22Rv1 (cell line): Measurements from ENCODE around the gene MT1F.

Experiments
- CTCF ChIP-seq: fragments of 450-650 bp; IDR thresholded peaks from 2 replicates; pipeline ENCODE4 v1.5.1; 2017; ENCODE audit warnings: mild to moderate bottlenecking
- ZFX ChIP-seq: fragments of 450-650 bp; IDR thresholded peaks from 2 replicates; pipeline ENCODE4 v1.6.1; 2017; ENCODE audit warnings: antibody characterized with exemption, borderline replicate concordance

GRCh38 chr16:56626685-56627084, 31.1 kb upstream of the MT1F start:
- no peak for TF ChIP-seq CTCF
- no peak for TF ChIP-seq ZFX
